ENCODE results near the gene TALDO1. TPM values are rescaled to one million over a fixed set of nuclear protein-coding genes. Genes with fewer than 3 reads are reported as not detected.

TALDO1 gene
- total and polyA plus RNA-seq, 10 of the 15 experiments (the other 5 are each of a cell fraction or from before 2014, with no cell fraction given) = 121 to 302 (median 182) TPM

DNA sequence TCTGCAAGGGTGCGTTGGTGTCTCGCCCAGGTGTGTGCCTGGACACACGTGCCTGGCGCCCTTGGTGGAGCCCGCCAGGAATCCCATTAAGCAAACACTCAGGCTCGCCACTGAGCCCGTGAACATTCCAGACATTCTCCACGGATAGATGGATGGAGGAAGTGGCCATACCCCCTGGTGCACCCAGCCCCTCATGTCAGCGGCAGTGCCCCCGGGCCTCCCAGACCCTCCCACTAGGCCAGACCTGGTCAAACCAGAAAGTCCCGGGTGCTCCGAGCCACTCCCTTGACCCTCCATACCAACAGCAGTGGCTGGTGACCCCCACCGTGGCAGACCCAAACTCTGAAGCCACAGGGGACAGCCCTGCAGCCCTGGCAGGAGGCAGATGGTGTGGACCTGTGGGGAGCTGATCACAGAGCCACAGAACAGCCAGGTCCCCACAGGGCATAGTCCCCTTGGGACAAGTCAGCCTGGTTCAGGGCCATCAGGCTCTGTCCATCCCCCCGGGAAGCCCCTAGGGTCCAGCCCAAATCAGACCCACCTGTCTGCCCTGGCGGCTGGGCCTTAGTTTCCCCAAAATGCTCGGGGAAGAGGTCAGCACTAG lies 39.3 kb upstream of the TALDO1 start (continued):
- TF ChIP-seq REST (IDR thresholded peaks at IDR 0.05; ENCODE audit: low read depth, low read length) (no peak), SUZ12 (IDR thresholded peaks at IDR 0.05; ENCODE audit: unreplicated experiment) (no peak), SRF (IDR thresholded peaks at IDR 0.05; ENCODE audit: low read depth in 2 of 2, low read length in 2 of 2) (no peak), EGR1 (IDR thresholded peaks at IDR 0.05; ENCODE audit: borderline replicate concordance in 1 of 2, low read depth in 2 of 2, low read length in 2 of 2) (no peak)
- TF ChIP-seq, protein P1, sequence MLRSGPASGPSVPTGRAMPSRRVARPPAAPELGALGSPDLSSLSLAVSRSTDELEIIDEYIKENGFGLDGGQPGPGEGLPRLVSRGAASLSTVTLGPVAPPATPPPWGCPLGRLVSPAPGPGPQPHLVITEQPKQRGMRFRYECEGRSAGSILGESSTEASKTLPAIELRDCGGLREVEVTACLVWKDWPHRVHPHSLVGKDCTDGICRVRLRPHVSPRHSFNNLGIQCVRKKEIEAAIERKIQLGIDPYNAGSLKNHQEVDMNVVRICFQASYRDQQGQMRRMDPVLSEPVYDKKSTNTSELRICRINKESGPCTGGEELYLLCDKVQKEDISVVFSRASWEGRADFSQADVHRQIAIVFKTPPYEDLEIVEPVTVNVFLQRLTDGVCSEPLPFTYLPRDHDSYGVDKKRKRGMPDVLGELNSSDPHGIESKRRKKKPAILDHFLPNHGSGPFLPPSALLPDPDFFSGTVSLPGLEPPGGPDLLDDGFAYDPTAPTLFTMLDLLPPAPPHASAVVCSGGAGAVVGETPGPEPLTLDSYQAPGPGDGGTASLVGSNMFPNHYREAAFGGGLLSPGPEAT (IDR thresholded peaks at IDR 0.05; ENCODE audit: low read depth) = no peak
- TF ChIP-seq, protein P2, sequence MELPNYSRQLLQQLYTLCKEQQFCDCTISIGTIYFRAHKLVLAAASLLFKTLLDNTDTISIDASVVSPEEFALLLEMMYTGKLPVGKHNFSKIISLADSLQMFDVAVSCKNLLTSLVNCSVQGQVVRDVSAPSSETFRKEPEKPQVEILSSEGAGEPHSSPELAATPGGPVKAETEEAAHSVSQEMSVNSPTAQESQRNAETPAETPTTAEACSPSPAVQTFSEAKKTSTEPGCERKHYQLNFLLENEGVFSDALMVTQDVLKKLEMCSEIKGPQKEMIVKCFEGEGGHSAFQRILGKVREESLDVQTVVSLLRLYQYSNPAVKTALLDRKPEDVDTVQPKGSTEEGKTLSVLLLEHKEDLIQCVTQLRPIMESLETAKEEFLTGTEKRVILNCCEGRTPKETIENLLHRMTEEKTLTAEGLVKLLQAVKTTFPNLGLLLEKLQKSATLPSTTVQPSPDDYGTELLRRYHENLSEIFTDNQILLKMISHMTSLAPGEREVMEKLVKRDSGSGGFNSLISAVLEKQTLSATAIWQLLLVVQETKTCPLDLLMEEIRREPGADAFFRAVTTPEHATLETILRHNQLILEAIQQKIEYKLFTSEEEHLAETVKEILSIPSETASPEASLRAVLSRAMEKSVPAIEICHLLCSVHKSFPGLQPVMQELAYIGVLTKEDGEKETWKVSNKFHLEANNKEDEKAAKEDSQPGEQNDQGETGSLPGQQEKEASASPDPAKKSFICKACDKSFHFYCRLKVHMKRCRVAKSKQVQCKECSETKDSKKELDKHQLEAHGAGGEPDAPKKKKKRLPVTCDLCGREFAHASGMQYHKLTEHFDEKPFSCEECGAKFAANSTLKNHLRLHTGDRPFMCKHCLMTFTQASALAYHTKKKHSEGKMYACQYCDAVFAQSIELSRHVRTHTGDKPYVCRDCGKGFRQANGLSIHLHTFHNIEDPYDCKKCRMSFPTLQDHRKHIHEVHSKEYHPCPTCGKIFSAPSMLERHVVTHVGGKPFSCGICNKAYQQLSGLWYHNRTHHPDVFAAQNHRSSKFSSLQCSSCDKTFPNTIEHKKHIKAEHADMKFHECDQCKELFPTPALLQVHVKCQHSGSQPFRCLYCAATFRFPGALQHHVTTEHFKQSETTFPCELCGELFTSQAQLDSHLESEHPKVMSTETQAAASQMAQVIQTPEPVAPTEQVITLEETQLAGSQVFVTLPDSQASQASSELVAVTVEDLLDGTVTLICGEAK (IDR thresholded peaks at IDR 0.05; ENCODE audit: borderline replicate concordance) = no peak

Measured in GM12878 (cell line).